WERI-Rb-1 (cell line): Measurements from ENCODE around the gene CDRT15.
A peak's percentile ranks its signal among the peaks of the same experiment; 100 is the strongest.
"Not testable (repeated sequence)": the region's sequence is repeated elsewhere in the genome, so short reads cannot be mapped to it uniquely, and the experiment has no call there.

Experiments used
- DNase-seq: peaks from one replicate; pipeline ENCODE4 v3.0.0-alpha.2; 2020
- H3K27ac ChIP-seq: fragments of 250-450 bp; sonication (Bioruptor Pico); 2 replicates; pipeline ENCODE4 v1.5.1; 2020; ENCODE audit warnings: mild to moderate bottlenecking, moderate library complexity
- H3K27me3 ChIP-seq: fragments of 250-450 bp; sonication (Bioruptor Pico); 2 replicates; pipeline ENCODE4 v1.5.1; 2021; ENCODE audit warnings: mild to moderate bottlenecking, low read depth, moderate library complexity; ENCODE audit not compliant: insufficient read depth, severe bottlenecking
- H3K36me3 ChIP-seq: fragments of 250-450 bp; sonication (Bioruptor Pico); 2 replicates; pipeline ENCODE4 v1.5.1; 2020; ENCODE audit warnings: mild to moderate bottlenecking, moderate library complexity
- H3K4me3 ChIP-seq: 2 replicates; pipeline ENCODE4 v1.5.1; 2011; ENCODE audit warnings: low read depth, mild to moderate bottlenecking, control low read depth, low read length
- H3K9me3 ChIP-seq: fragments of 250-450 bp; sonication (Bioruptor Pico); 2 replicates; pipeline ENCODE4 v1.5.1; 2021; ENCODE audit warnings: mild to moderate bottlenecking, moderate library complexity; ENCODE audit not compliant: severe bottlenecking
- TF ChIP-seq, protein P1 (sequence below): IDR thresholded peaks from 2 replicates; pipeline ENCODE4 v1.5.1; 2011; ENCODE audit warnings: low read depth, mild to moderate bottlenecking, control low read depth, inconsistent platforms, low read length

Gene CDRT15

DNA sequence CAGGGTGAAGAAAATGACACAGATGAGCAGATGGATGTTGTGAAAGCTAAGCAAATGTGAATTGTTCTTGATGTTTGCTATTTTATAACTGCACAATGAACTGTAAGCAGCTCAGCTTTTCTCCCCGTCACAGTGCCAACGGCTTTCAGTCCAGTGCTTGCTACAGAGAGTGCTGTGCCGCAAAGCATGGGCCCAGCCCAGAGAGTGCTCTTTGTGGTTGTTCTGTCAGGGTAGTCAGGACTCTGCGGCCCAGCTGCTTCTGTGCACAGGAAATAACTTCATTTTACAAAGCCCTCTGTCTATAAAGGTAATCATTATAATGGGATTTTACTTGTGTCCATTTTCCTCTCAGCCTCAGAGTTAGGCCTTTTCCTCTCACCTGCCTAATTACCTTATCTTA lies 39.1 kb downstream of the CDRT15 start:
- no peak overlapping the region for H3K27ac ChIP-seq
- no peaks in the 10 kb centered on the region for H3K9me3 ChIP-seq
- H3K4me3 ChIP-seq, result no peak overlapping the region
- TF ChIP-seq, protein P1, sequence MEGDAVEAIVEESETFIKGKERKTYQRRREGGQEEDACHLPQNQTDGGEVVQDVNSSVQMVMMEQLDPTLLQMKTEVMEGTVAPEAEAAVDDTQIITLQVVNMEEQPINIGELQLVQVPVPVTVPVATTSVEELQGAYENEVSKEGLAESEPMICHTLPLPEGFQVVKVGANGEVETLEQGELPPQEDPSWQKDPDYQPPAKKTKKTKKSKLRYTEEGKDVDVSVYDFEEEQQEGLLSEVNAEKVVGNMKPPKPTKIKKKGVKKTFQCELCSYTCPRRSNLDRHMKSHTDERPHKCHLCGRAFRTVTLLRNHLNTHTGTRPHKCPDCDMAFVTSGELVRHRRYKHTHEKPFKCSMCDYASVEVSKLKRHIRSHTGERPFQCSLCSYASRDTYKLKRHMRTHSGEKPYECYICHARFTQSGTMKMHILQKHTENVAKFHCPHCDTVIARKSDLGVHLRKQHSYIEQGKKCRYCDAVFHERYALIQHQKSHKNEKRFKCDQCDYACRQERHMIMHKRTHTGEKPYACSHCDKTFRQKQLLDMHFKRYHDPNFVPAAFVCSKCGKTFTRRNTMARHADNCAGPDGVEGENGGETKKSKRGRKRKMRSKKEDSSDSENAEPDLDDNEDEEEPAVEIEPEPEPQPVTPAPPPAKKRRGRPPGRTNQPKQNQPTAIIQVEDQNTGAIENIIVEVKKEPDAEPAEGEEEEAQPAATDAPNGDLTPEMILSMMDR, result no peak
- H3K27me3 ChIP-seq, result no peaks in the 10 kb centered on the region
- DNase-seq, result no peak
- H3K36me3 ChIP-seq, result peaks cover 2% of the 10 kb centered on the region; the same call in 1 of the 2 replicates

DNA sequence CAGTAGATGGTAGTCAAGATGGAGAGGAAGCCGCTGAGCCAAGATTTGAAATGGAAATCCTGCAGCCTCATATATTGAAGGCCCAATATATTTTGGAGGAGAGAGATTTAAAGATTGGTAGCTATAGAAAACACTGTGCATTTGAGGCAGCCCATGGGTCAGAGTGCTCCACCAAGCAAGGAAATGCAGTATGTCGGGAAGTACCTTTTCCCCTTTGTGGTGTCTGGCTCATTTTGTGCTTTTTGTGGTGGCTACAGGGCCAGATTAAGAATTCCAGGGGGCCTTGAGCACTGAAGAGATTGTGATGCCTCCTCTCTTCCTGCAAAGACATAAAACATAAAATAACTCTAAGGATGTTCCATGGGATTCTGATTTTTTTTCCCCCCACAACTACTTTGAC lies 39.6 kb downstream of the CDRT15 start:
- Histone ChIP-seq H3K36me3 (peaks cover 2% of the 10 kb centered on the region; the same call in 1 of the 2 replicates), H3K9me3 (no peaks in the 10 kb centered on the region), H3K4me3 (no peak overlapping the region), H3K27ac (no peak overlapping the region), H3K27me3 (no peaks in the 10 kb centered on the region)
- TF ChIP-seq, protein P1, result no peak
- DNase-seq, result no peak

DNA sequence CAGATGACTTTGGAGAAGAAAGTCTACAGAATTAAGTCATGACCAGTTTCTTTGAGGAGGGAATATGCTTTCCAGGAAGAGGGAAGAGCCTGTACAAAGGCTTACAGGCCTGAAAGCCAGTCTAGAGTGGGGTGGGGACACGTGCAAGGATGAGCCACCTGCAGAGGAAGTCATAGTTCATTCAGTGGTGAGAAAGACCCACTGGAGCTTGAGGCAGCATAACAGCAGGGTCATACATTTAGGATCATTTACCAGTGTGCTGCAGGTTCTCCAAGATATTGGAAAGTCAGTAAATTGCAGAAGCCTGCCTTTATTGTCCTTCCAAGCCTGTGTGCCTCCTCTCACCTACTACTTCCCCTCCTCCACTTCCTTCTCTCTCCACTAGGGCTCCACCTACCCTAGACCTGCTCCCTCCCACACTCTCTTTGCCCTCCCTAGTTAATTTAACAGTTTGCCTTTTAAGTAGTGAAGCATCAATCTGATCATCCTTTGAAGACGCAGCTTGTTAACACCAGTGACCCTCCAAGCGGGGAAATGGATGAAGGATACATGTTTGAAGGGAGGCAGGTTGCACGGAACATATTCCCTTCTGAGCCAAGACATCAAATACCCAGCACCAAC lies 40.2 kb downstream of the CDRT15 start:
- Histone ChIP-seq H3K36me3 (peaks cover 2% of the 10 kb centered on the region; the same call in 1 of the 2 replicates), H3K4me3 (no peak overlapping the region), H3K9me3 (no peaks in the 10 kb centered on the region), H3K27me3 (no peaks in the 10 kb centered on the region), H3K27ac (no peak overlapping the region)
- no peak for DNase-seq
- TF ChIP-seq, protein P1, result peak; percentile 32

DNA sequence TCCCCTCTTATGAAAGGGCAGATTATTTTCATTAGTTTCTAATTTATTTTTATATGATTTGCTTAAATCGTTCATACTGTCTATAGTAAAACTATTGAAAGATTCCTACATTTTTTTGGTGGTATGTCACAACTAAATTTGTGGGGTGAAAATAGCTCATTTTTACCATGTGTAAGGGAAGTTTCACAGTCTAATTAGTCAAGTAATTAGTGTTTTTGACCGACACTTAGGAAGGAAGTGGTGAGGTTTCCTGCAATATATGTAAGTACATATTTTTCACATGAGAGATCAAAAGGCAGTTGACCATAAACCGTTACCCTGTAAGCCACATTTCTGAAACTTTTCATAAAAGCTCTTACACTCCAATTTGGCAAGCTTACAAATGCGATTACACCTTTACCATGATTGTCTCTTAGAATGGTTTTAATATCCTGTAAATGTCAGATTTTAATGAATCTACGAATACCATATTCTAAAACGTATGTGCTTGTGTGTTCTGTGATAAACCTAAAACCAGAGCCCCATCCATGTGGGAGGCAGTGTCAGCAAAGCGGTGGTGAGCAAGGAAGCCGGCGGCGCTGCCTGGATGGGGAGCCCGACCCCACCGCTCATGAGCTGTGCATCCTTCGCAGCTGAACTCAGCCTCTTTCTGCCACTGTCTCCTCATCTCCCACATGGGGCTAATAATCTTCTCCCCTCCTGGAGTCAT lies 43.9 kb downstream of the CDRT15 start:
- DNase-seq, H3K27me3 ChIP-seq, H3K36me3 ChIP-seq, H3K9me3 ChIP-seq, H3K27ac ChIP-seq, H3K4me3 ChIP-seq: not testable (repeated sequence)

DNA sequence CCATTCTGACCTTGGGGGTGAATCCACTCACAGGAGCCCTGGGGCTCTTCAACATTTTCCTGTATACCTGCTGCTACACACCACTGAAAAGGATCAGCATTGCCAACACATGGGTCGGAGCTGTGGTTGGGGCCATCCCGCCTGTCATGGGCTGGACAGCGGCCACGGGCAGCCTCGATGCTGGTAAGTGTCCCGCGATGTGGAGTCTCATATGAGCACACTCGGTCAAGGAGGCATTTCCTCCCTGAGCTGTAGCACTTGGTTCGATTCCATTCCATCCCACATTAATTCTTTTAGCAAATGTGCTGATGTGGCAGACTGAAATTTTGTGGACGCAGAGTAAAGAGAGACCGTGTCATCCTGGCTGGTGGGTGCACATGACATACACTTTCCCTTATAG lies 44.6 kb downstream of the CDRT15 start:
- H3K27ac ChIP-seq, H3K27me3 ChIP-seq, H3K4me3 ChIP-seq, H3K36me3 ChIP-seq, DNase-seq, H3K9me3 ChIP-seq: not testable (repeated sequence)

DNA sequence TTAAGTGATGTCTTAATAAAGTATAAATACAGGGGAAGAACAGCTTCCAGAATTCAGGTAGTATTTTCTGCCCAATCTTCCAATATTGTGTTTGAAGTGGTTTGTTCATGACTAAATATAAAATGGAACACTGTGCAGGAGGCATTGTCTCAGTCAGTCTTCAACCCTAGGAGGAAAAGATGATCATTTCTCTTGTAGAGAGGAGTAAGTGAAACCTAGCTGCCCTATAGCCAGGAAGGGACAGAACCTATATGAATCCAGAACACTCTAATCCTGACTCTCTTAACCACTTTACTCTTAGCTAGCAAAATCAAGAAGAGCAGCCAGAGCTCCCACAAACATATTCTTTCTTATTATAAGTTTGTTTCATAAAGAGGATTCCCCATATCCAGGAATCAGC lies 45.2 kb downstream of the CDRT15 start:
- not testable (repeated sequence) for H3K4me3 ChIP-seq, DNase-seq, H3K27ac ChIP-seq, H3K36me3 ChIP-seq, H3K27me3 ChIP-seq, H3K9me3 ChIP-seq

DNA sequence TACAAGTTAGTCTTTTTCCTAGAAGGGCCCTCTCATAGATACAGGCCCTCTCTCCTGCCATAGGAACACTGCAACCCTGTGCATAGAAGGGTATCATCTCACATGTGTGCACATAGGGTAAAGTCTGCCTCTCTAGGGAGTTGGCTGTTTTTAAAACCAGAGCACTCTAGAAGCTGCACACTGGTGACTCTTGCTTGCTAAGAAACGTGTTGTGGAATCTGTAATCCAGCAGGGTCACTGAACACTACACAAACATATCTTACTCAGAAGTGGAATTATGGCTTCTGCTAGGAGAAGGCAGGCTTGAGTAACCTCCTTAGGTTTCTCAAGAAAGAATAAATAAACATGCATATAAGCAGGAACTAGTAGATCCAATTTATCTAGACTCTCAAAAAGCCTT lies 45.9 kb downstream of the CDRT15 start:
- not testable (repeated sequence) for DNase-seq, H3K27me3 ChIP-seq, H3K27ac ChIP-seq, H3K4me3 ChIP-seq, H3K9me3 ChIP-seq, H3K36me3 ChIP-seq

DNA sequence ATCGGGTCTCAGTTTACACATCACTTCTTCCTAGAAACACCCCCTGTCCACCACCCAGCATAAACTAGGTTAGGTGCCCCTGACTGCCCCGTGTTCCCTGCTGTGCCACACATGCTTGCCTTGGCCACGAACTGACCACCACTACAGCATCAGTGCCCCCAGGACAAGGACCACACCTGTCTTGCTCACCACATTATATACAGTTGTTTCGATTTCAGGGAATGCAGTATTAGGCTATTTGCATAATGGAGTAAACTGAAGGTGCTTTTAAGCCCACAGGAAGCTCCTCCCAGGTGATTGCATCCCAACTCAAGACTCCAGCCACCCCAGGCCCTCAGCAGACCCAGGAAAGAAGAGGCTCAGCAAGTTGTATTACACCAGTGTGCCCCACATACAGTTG lies 50.2 kb downstream of the CDRT15 start:
- DNase-seq, H3K4me3 ChIP-seq, H3K27me3 ChIP-seq, H3K9me3 ChIP-seq, H3K27ac ChIP-seq, H3K36me3 ChIP-seq: not testable (repeated sequence)
